GM21723 (cell line): Measurements from ENCODE around the gene TMEM126A.
A peak's percentile ranks its signal among the peaks of the same experiment; 100 is the strongest.

Experiments used
- ATAC-seq: cut with Tn5 transposase; IDR thresholded peaks from one replicate; pipeline ENCODE4 v1.9.1; 2021; ENCODE audit warnings: mild to moderate bottlenecking, moderate library complexity; ENCODE audit not compliant: unreplicated experiment

Gene TMEM126A

DNA sequence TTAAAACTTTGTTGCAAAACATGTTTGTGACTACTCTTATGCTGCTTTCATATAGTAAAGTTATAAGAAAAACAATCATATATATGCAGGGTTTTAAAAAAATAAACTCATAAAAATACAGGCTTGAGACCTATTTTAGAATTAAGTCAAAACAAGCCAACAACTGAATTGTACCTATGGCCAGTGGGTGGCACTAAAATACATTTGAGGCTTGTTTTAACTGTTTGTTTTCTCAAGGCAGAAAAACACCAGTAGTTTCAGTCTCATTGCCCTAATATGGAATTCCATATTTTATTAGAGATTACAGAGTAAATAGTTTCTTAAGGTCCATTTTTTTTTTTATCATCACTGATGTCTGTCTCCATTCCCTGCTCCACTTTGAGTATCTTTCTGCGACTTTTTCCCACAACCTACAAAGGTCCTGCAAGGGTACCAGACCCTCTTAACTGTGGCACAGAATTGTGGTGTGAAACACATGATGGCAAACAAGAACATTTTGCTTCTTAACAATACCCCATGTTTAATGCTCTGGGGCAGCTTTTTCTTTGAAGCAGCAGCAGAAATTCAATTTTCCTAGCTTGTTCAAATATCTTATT, 46.7 kb downstream of the TMEM126A start:
- no peak for ATAC-seq

DNA sequence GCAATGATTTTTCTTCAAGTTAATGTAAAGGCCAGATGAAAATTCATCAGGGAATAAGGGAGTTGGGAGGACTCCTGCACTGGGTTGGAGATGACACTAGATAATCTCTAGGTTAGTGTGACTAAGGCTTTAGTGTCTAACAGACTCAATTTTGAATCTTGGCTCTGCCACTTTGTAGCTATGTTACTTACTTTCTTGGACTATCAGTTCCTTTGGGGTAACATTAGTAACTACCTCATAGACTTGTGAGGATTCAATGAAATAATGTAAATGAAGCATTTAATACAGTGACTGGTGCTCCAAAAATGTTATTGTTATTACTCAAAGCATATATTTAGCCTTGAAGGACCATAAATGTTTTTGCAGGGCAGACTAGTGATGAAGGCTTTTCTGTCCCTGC, 47.8 kb downstream of the TMEM126A start:
- ATAC-seq = no peak

DNA sequence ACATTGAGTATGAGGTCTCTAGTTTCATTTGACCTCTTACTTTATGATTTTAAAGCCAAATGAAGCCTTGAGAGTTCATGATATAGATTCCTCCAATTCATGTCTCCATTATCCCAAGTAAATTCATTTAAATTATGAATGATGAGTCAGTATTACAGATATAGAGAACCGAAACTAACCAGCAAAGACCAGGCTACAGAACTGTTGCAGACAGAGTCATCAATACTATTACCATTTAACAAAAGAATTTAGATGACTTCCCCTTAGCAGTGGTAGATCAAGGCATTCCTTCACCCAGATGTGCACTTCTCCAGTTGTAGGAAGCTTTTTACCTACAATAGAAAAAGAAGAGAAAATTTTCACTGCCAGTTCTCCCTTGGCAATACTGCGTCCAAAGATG, 50.0 kb downstream of the TMEM126A start:
- ATAC-seq = no peak

DNA sequence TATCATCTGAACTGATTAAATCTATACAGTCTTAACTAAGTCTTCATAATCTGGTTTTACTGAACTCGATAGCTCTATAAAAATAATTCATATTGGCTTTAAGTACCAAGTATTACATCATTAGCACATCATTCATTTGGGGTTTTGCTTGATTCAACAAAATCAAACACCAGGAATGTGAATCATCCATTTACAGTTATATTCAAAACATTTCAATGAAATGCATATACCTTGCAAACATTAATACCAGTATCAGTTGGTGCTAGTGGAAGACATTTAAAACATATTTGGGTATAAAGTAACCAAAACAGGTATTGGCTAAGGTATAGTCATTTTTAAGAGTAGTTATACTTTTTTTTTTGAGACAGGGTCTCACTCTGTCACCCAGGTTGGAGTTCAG, 50.4 kb downstream of the TMEM126A start:
- ATAC-seq = no peak

DNA sequence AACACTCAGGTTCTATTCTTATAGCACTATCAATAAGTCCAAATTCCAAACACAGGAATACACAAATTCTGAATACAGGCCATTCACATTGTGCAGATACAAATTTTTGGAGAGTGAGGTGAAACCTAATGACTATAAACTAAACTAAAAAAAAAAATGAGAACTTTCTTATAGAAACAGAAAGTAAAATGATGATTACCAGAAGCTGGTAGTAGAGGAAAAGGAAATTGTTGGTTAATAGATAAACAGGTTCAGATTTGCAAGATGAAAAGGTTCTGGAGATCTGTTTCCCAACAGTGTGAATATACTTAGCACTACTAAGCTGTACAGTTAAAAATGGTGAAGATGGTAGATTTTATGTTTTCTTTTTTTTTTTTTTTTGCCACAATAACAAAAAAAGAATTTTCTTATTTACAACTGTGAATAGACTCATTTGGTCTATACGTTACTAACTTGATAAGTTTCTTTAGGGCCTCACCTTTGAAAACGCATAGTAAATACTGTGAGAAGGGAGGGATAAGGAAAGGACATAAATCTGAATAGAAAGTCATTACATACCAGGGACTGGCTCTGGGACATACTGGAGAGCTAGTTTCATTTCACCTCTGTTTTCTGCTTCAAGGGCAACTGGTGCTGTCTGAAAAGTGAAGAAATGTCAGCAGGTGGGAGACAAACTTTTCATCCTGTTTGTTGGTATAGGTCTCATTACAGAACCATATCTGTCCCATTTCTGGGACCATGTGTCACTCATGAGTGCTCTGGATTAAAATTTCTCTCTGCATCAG, 52.4 kb downstream of the TMEM126A start:
- peak; percentile 95 for ATAC-seq

DNA sequence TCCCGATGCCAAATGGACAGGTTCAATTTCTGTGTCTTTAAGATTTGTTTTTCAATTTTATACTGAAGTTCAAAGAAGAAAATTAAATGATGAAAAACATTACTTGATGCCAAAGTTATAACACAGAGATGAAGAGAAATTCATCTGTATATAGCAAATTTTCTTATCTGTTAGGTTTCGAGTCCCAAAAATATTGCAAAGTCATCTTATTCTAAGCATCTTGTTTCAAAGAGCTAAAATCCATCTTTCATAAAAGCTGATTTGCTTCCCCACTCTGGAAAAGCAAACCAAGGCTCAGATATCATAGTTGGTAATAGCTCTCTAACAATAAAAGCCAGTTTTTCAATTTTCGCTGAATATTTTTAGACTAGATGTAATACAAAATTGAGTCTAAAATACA, 57.2 kb downstream of the TMEM126A start:
- ATAC-seq = no peak

DNA sequence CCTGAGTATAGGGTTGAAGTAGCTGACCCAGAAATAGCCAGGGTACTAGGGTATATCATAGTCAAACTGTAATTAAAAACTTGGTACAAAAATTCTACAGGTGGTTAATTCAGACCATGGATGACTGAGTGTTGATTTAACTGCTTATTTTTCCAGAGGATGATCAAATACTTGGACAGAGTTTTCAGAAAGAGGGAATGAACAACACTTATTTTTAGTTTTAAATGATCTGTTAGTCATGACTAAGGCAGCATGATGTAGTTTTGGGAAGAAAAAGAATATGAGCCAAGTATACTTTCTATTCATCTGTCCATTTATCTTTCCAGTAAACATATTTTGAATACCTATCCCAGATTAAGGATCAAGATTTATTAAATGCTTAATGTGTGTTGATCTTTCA, 58.0 kb downstream of the TMEM126A start:
- ATAC-seq = no peak
